Measurements from ENCODE around the gene BLMH.

Gene BLMH

GRCh38 chr17:30323262-30323894 lies 31.6 kb upstream of the BLMH start:
- in situ Hi-C loops (cut with HindIII; ENCODE audit: low pct_unique_long_range_greater_than_20kb, low sequenced_read_pairs): no loop called here
- TF ChIP-seq JUND (IDR thresholded peaks at IDR 0.05; ENCODE audit: low read depth): no peak
- no peak for DNase-seq (ENCODE audit: low read depth in 1 of 2, low spot score in 1 of 2)

DNA sequence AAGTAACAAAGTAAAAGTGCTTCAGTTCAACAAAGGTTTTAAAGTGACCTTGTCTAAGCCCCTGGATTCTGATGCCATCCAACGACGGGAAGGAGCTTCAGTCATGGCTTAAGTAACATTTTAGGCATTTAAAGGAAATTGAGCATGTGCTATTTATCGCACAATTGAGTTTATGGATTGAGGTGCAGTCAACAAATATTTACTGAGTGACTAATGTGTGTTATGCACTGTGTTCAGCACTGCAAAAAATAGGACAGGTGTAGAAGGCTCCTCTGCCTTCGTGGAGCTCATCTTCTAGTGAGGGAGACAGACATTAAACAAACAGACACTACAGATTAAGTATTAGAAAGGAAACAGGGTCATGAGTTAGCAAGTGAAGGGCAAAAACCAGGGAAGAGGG lies 29.6 kb upstream of the BLMH start:
- TF ChIP-seq JUND (IDR thresholded peaks at IDR 0.05; ENCODE audit: low read depth): no peak
- DNase-seq (ENCODE audit: low read depth in 1 of 2, low spot score in 1 of 2): peak in 1 of 2 experiments; percentile 51
- in situ Hi-C loops (cut with HindIII; ENCODE audit: low pct_unique_long_range_greater_than_20kb, low sequenced_read_pairs): no loop called here

DNA sequence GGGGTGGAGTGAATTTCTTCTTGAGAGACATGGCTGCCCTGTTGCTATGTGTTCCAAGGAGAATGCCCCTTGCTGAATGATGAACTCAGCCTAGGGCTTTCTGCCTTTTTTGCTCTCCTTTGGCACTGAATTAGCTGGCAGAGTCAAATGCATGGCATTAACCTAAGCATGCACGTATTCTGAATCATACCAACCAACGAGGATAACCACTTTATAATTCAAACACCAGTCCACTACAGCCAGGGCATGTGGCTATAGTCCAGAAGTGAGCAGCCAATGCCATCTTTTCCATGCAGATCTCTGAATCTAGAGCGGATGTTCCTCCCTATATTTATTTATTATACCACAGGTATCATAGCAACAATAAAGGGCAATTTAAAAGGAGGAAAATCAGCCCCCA lies 26.4 kb upstream of the BLMH start:
- no peak for TF ChIP-seq JUND (IDR thresholded peaks at IDR 0.05; ENCODE audit: low read depth)
- in situ Hi-C loops (cut with HindIII; ENCODE audit: low pct_unique_long_range_greater_than_20kb, low sequenced_read_pairs): no loop called here
- DNase-seq (ENCODE audit: low read depth in 1 of 2, low spot score in 1 of 2): no peak

GRCh38 chr17:30316736-30317135 lies 25.0 kb upstream of the BLMH start:
- TF ChIP-seq JUND (IDR thresholded peaks at IDR 0.05; ENCODE audit: low read depth): no peak
- in situ Hi-C loops (cut with HindIII; ENCODE audit: low pct_unique_long_range_greater_than_20kb, low sequenced_read_pairs): no loop called here
- no peak for DNase-seq (ENCODE audit: low read depth in 1 of 2, low spot score in 1 of 2)

DNA sequence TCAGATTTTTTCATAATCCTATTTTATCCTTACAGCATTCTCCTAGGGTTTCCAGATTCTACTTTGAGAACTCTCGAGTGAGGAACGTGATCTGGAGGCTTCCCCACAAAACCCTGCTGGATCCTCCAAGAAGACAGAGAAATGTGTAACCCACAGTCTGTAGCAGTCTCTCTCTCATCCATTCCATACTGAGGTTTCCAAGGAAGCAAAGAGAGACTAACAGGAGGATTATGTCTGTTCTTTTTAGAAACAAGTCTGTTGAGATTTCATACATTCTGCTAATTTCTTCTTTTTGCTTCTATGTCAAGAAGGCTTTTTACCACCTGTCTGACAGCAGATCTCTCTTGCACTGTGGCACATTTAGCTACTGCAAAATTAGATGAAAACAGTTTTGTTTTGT lies 23.4 kb upstream of the BLMH start:
- in situ Hi-C loops (cut with HindIII; ENCODE audit: low pct_unique_long_range_greater_than_20kb, low sequenced_read_pairs): no loop called here
- no peak for TF ChIP-seq JUND (IDR thresholded peaks at IDR 0.05; ENCODE audit: low read depth)
- DNase-seq (ENCODE audit: low read depth in 1 of 2, low spot score in 1 of 2): no peak

GRCh38 chr17:30314474-30314873 lies 22.7 kb upstream of the BLMH start:
- in situ Hi-C loops (cut with HindIII; ENCODE audit: low pct_unique_long_range_greater_than_20kb, low sequenced_read_pairs): no loop called here
- DNase-seq (ENCODE audit: low read depth in 1 of 2, low spot score in 1 of 2): no peak
- no peak for TF ChIP-seq JUND (IDR thresholded peaks at IDR 0.05; ENCODE audit: low read depth)

DNA sequence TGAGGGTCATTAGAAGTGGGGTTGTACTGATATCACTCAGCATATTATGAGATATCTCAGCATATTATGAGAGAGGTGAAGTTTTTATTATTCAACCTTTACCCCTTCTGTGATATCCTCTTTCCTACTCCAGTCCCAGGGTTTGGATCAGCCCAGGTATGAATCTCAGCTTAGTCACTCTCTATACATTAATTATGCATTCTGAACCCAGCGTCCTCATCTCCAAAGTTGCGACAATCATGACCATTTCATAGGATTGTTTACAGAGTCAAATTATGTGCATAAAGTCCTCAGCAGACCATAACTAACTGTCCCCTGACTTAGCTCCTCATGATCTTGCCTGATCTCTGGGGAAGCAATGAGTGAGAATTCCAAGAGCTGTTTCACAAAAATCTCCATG lies 20.5 kb upstream of the BLMH start:
- no peak for TF ChIP-seq JUND (IDR thresholded peaks at IDR 0.05; ENCODE audit: low read depth)

DNA sequence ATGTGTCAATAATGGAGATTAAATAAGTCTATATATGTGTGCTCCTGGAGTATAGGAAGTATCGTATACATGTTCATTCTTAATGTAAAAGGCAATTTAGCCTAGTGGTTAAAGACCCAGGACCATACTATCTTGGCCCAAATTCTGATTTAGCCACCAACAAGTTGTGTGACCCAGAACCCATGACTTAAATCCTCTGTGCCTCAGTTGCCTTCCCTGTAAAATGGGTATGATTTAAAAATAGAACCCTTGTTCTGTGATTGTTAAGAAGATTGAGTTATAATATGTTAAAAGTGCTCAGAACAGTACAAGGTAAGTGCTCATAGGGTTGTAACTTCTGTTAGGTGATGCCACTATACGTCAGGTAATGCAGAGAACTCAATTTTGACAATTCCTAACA lies 18.8 kb upstream of the BLMH start:
- in situ Hi-C loops (cut with HindIII; ENCODE audit: low pct_unique_long_range_greater_than_20kb, low sequenced_read_pairs): no loop called here
- no peak for TF ChIP-seq JUND (IDR thresholded peaks at IDR 0.05; ENCODE audit: low read depth)
- no peak for DNase-seq (ENCODE audit: low read depth in 1 of 2, low spot score in 1 of 2)

More for the DNA sequence above, 20.5 kb upstream of the BLMH start:
- in situ Hi-C loops (cut with HindIII; ENCODE audit: low pct_unique_long_range_greater_than_20kb, low sequenced_read_pairs): no loop called here
- no peak for DNase-seq (ENCODE audit: low read depth in 1 of 2, low spot score in 1 of 2)

GRCh38 chr17:30309591-30309990 lies 17.8 kb upstream of the BLMH start:
- in situ Hi-C loops (cut with HindIII; ENCODE audit: low pct_unique_long_range_greater_than_20kb, low sequenced_read_pairs): no loop called here
- no peak for TF ChIP-seq JUND (IDR thresholded peaks at IDR 0.05; ENCODE audit: low read depth)
- DNase-seq (ENCODE audit: low read depth in 1 of 2, low spot score in 1 of 2): no peak

DNA sequence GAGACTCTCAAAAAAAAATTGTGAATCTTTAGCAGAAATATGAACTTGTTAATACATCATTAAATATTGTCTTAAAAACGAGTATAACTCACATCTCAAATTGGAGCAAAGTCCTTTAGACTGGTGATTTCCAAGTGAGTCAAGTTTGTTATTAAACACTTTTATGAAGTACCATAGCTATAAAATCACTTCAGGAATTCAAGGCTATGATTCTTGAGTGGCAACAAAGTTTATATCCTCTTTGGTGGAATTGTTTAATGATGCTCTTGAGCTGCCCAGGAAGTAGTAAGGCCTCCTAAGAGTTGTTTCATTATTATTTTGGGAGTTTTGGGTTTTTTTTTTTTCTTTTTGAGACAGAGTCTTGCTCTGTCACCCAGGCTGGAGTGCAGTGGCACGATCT lies 16.7 kb upstream of the BLMH start:
- TF ChIP-seq JUND (IDR thresholded peaks at IDR 0.05; ENCODE audit: low read depth): no peak
- no peak for DNase-seq (ENCODE audit: low read depth in 1 of 2, low spot score in 1 of 2)
- in situ Hi-C loops (cut with HindIII; ENCODE audit: low pct_unique_long_range_greater_than_20kb, low sequenced_read_pairs): no loop called here

GRCh38 chr17:30304778-30305177 lies 13.0 kb upstream of the BLMH start:
- no peak for DNase-seq (ENCODE audit: low read depth in 1 of 2, low spot score in 1 of 2)
- no peak for TF ChIP-seq JUND (IDR thresholded peaks at IDR 0.05; ENCODE audit: low read depth)
- in situ Hi-C loops (cut with HindIII; ENCODE audit: low pct_unique_long_range_greater_than_20kb, low sequenced_read_pairs): no loop called here

- DNase-seq (ENCODE audit: low read depth in 1 of 2, low spot score in 1 of 2): no peak
- in situ Hi-C loops (cut with HindIII; ENCODE audit: low pct_unique_long_range_greater_than_20kb, low sequenced_read_pairs): no loop called here
- TF ChIP-seq JUND (IDR thresholded peaks at IDR 0.05; ENCODE audit: low read depth): no peak
These were observed 10.5 kb upstream of the BLMH start for GRCh38 chr17:30302241-30302640.

GRCh38 chr17:30300818-30301217 lies 9.1 kb upstream of the BLMH start:
- DNase-seq (ENCODE audit: low read depth in 1 of 2, low spot score in 1 of 2): no peak
- in situ Hi-C loops (cut with HindIII; ENCODE audit: low pct_unique_long_range_greater_than_20kb, low sequenced_read_pairs): no loop called here
- TF ChIP-seq JUND (IDR thresholded peaks at IDR 0.05; ENCODE audit: low read depth): no peak

- in situ Hi-C loops (cut with HindIII; ENCODE audit: low pct_unique_long_range_greater_than_20kb, low sequenced_read_pairs): no loop called here
- DNase-seq (ENCODE audit: low read depth in 1 of 2, low spot score in 1 of 2): no peak
- TF ChIP-seq JUND (IDR thresholded peaks at IDR 0.05; ENCODE audit: low read depth): no peak
These were observed 7.3 kb upstream of the BLMH start for GRCh38 chr17:30299000-30299399.
